HCT116 (cell line): ENCODE data around the gene OBP2B.

ENCODE experiments used
- CEBPB ChIP-seq: IDR thresholded peaks from 2 replicates; pipeline ENCODE4 v1.6.1; 2012; ENCODE audit warnings: low read depth
- CTCF ChIP-seq, 3 experiments: fragments of 200-600 bp in 1 of 3; sonication (generic) in 1 of 3; IDR thresholded peaks in 2 of 3; conservative IDR thresholded peaks in 1 of 3; 2 replicates each; pipeline ENCODE4 v1.5.1; 2012 to 2017; ENCODE audit warnings: low read depth in 2 of 3, low read length in 2 of 3, antibody characterized with exemption in 1 of 3, borderline replicate concordance in 1 of 3, control low read depth in 1 of 3, mild to moderate bottlenecking in 1 of 3, mixed read lengths in 1 of 3, mixed run types in 1 of 3, moderate library complexity in 1 of 3; ENCODE audit not compliant: insufficient read depth in 1 of 3
- ELF1 ChIP-seq: IDR thresholded peaks from 2 replicates; pipeline ENCODE4 v1.6.1; 2012; ENCODE audit warnings: low read depth, borderline replicate concordance
- EZH2 ChIP-seq: fragments of 200-600 bp; sonication (generic); IDR thresholded peaks from 2 replicates; pipeline ENCODE4 v1.6.1; 2017; ENCODE audit warnings: antibody characterized with exemption, mixed run types
- EZH2phosphoT487 ChIP-seq: fragments of 200-600 bp; IDR thresholded peaks from 2 replicates; pipeline ENCODE4 v1.6.1; 2018; ENCODE audit warnings: antibody characterized with exemption, borderline replicate concordance
- FOSL1 ChIP-seq: IDR thresholded peaks from 2 replicates; pipeline ENCODE4 v1.6.1; 2012; ENCODE audit warnings: low read depth
- MAX ChIP-seq: IDR thresholded peaks from 2 replicates; pipeline ENCODE4 v1.6.1; 2012
- POLR2A ChIP-seq: IDR thresholded peaks from 2 replicates; pipeline ENCODE4 v1.7.0; 2011; ENCODE audit warnings: borderline replicate concordance; ENCODE audit not compliant: insufficient read depth, insufficient read length; ENCODE audit errors: extremely low read depth
- POLR2AphosphoS5 ChIP-seq: IDR thresholded peaks from 2 replicates; pipeline ENCODE4 v1.6.1; 2011; ENCODE audit warnings: mild to moderate bottlenecking, low read depth, low read length, moderate library complexity
- REST ChIP-seq: IDR thresholded peaks from 2 replicates; pipeline ENCODE4 v1.6.1; 2012; ENCODE audit warnings: low read depth
- SP1 ChIP-seq: IDR thresholded peaks from 2 replicates; pipeline ENCODE4 v1.6.1; 2012; ENCODE audit warnings: low read depth
- TCF7L2 ChIP-seq: IDR thresholded peaks from 2 replicates; pipeline ENCODE4 v1.7.0; 2011; ENCODE audit warnings: borderline replicate concordance, inconsistent platforms; ENCODE audit not compliant: insufficient read depth, insufficient read length; ENCODE audit errors: extremely low read depth
- ZNF274 ChIP-seq: fragments of 200-500 bp; sonication (Bioruptor generic); IDR thresholded peaks from 2 replicates; pipeline ENCODE4 v1.6.1; 2014; ENCODE audit warnings: mild to moderate bottlenecking, low read depth, low read length, inconsistent platforms
- TF ChIP-seq, protein P1 (sequence below): IDR thresholded peaks from 2 replicates; pipeline ENCODE4 v1.6.1; 2011; ENCODE audit warnings: mild to moderate bottlenecking, low read length, moderate library complexity; ENCODE audit not compliant: insufficient replicate concordance; ENCODE audit errors: extremely low read depth

DNA sequence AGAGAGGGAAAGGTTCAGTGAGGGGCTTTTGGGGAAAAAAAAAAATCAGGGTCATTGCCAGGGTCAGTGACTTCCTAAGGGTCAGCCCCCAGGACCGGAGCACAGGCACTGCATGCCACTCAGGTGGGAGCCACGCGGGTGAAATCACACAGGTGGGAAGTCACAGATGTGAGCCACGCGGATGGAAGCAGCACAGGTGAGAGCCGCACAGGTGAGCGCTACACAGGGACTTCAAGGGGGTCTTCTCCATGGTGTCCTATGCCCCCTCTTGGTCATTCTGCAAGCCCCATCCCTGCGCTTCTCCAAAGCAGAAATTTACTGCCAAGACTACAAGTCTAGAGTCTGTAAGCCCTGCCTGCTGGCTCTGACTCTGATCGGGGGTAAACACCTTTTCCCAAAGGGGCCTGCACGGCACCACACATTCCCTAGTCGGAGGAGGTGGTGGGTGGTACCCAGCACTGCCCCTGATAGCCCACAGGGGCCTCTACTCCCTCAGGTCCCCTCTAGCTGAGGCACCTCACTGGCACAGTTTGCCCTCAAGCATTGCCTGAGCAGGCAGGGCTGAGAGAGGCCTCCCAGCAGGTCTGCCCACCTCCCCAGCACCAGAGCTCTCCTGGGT, 18.3 kb upstream of the OBP2B start:
- TF ChIP-seq EZH2phosphoT487 (no peak), CTCF (IDR thresholded peaks at IDR 0.05 in 2 of 3, conservative IDR thresholded peaks at IDR 0.05 in 1 of 3; ENCODE audit: borderline replicate concordance in 1 of 3, insufficient read depth in 1 of 3, low read depth in 2 of 3, low read length in 2 of 3) (no peak), FOSL1 (no peak), POLR2A (no peak), SP1 (no peak), EZH2 (no peak), MAX (no peak), POLR2AphosphoS5 (no peak), ELF1 (no peak), CEBPB (no peak), TCF7L2 (no peak), REST (no peak), ZNF274 (no peak)
- TF ChIP-seq, protein P1, sequence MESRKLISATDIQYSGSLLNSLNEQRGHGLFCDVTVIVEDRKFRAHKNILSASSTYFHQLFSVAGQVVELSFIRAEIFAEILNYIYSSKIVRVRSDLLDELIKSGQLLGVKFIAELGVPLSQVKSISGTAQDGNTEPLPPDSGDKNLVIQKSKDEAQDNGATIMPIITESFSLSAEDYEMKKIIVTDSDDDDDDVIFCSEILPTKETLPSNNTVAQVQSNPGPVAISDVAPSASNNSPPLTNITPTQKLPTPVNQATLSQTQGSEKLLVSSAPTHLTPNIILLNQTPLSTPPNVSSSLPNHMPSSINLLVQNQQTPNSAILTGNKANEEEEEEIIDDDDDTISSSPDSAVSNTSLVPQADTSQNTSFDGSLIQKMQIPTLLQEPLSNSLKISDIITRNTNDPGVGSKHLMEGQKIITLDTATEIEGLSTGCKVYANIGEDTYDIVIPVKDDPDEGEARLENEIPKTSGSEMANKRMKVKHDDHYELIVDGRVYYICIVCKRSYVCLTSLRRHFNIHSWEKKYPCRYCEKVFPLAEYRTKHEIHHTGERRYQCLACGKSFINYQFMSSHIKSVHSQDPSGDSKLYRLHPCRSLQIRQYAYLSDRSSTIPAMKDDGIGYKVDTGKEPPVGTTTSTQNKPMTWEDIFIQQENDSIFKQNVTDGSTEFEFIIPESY = no peak
